Breast epithelium (tissue), 4 donors: ENCODE data around the gene HCN1. TPM values are rescaled to one million over a fixed set of nuclear protein-coding genes. Genes with fewer than 3 reads are reported as not detected.
"Not testable (repeated sequence)": the region's sequence is repeated elsewhere in the genome, so short reads cannot be mapped to it uniquely, and the experiment has no call there.

Experiments used
- DNase-seq, 2 donors: peaks; one replicate each; pipeline ENCODE4 v3.0.0-alpha.2; 2019; ENCODE audit warnings: low spot score in 2 of 2
- H3K27ac ChIP-seq, 2 donors: fragments of 200-600 bp; sonication (generic) in 1 of 2; one replicate each; pipeline ENCODE4 v1.5.1; 2016 to 2019; ENCODE audit warnings: mild to moderate bottlenecking in 1 of 2
- H3K27me3 ChIP-seq, 2 donors: fragments of 200-600 bp; sonication (generic) in 1 of 2; one replicate each; pipeline versions ENCODE4 v1.5.1 to v1.6.0; 2017 to 2019; ENCODE audit warnings: control low read depth in 1 of 2, mild to moderate bottlenecking in 1 of 2
- H3K36me3 ChIP-seq: fragments of 200-600 bp; one replicate; pipeline ENCODE4 v1.5.1; 2019
- H3K4me1 ChIP-seq, 2 donors: fragments of 200-600 bp; sonication (generic); one replicate each; pipeline ENCODE4 v1.5.1; 2016 to 2019; ENCODE audit warnings: control low read depth in 1 of 2
- H3K4me3 ChIP-seq, 3 donors: fragments of 200-600 bp; sonication (generic); 1 replicate in 2 of 3; 2 replicates in 1 of 3; pipeline ENCODE4 v1.5.1; 2016 to 2019; ENCODE audit warnings: mild to moderate bottlenecking in 3 of 3, moderate library complexity in 2 of 3
- H3K9me3 ChIP-seq, 2 donors: fragments of 200-600 bp; sonication (generic) in 1 of 2; one replicate each; pipeline ENCODE4 v1.5.1; 2016 to 2019; ENCODE audit warnings: control low read depth in 1 of 2
- POLR2A ChIP-seq: fragments of 450-650 bp; IDR thresholded peaks from one replicate; pipeline ENCODE4 v1.6.1; 2016; ENCODE audit warnings: antibody characterized with exemption, mild to moderate bottlenecking, moderate library complexity
- POLR2AphosphoS5 ChIP-seq, 3 donors: sonication (generic); formaldehyde crosslinking; IDR thresholded peaks; one replicate each; pipeline ENCODE4 v1.6.1; 2017; ENCODE audit warnings: antibody characterized with exemption in 3 of 3
- intact Hi-C: fragments of 100-400 bp; cut with DNase I; formaldehyde crosslinking; loops from one replicate; pipeline ENCODE4 v1.15.1; 2023; ENCODE audit warnings: low total_unique reads
- total RNA-seq, 3 donors: library from RNA; depleted of rRNA; stranded (reverse); fragments of >200 nt; gene quantifications; one replicate each; pipeline ENCODE4 v1.1.0, GENCODE V29; 2016
- TF ChIP-seq, protein P1 (sequence below), 3 donors: fragments of 450-650 bp; IDR thresholded peaks; one replicate each; pipeline ENCODE4 v1.5.1; 2016 to 2017; ENCODE audit warnings: antibody characterized with exemption in 3 of 3, mild to moderate bottlenecking in 3 of 3, moderate library complexity in 3 of 3

HCN1 gene
- total RNA-seq, 3 donors from 2014 or later = under 0.01 to 0.33 (median 0.29) TPM

DNA sequence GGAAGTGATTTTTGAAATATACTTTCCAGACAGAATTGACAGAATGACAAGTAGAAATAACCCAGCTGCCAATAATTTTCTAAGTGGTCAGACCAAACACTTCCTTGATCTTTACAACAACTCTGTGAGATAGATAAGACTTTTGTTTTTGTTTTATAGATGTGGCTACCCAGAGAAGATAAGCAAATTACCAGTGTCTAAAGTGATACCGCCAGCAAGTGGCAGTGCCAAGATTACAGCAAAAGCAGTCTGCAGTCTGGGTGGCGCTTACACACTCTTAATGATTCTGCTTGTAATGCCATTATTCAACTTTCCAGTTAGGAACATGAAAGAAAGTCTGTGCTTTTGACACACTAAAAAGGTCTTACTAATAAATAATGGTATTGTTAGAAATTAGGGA is 92.1 kb downstream of the HCN1 start:
- Histone ChIP-seq H3K36me3 (no peaks in the 10 kb centered on the region), H3K4me3 (no peak overlapping the region), H3K9me3 (no peaks in the 10 kb centered on the region), H3K4me1 (no peaks in the 10 kb centered on the region), H3K27me3 (no peaks in the 10 kb centered on the region), H3K27ac (no peak overlapping the region)
- TF ChIP-seq, protein P1, sequence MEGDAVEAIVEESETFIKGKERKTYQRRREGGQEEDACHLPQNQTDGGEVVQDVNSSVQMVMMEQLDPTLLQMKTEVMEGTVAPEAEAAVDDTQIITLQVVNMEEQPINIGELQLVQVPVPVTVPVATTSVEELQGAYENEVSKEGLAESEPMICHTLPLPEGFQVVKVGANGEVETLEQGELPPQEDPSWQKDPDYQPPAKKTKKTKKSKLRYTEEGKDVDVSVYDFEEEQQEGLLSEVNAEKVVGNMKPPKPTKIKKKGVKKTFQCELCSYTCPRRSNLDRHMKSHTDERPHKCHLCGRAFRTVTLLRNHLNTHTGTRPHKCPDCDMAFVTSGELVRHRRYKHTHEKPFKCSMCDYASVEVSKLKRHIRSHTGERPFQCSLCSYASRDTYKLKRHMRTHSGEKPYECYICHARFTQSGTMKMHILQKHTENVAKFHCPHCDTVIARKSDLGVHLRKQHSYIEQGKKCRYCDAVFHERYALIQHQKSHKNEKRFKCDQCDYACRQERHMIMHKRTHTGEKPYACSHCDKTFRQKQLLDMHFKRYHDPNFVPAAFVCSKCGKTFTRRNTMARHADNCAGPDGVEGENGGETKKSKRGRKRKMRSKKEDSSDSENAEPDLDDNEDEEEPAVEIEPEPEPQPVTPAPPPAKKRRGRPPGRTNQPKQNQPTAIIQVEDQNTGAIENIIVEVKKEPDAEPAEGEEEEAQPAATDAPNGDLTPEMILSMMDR (IDR thresholded peaks at IDR 0.05) = no peak
- TF ChIP-seq POLR2A (no peak), POLR2AphosphoS5 (IDR thresholded peaks at IDR 0.05) (no peak)
- intact Hi-C loops = loop anchor here (5.0 kb wide), 1 partner anchor 773 kb away; no protein-coding TSS in a partner anchor
- no peak for DNase-seq

DNA sequence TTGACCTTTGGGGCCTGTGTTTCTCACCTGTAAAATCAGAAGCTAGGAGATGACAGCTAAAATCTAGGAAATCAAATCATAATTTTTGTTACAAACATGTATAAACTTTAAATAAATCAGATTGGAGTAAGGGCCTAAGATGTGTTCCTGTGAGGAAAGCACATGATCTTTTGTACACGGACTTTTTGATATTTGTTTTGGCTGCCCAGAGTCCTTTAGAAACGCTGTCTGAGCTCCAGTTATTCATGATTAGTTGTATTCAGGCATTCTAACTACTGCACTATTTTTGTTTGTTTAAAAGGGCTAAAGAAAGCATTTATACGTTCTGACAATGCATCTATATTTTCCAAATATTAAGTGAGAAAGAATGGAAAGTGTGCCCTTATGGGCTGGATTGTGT is 94.8 kb downstream of the HCN1 start:
- Histone ChIP-seq H3K36me3 (no peaks in the 10 kb centered on the region), H3K27me3 (no peaks in the 10 kb centered on the region), H3K4me1 (no peaks in the 10 kb centered on the region), H3K4me3 (no peak overlapping the region), H3K27ac (no peak overlapping the region), H3K9me3 (no peaks in the 10 kb centered on the region)
- no peak for TF ChIP-seq POLR2AphosphoS5 (IDR thresholded peaks at IDR 0.05)
- TF ChIP-seq POLR2A = no peak
- TF ChIP-seq, protein P1 (IDR thresholded peaks at IDR 0.05) = no peak
- intact Hi-C loops = loop anchor here (5.0 kb wide), 1 partner anchor 776 kb away; no protein-coding TSS in a partner anchor
- DNase-seq = no peak

DNA sequence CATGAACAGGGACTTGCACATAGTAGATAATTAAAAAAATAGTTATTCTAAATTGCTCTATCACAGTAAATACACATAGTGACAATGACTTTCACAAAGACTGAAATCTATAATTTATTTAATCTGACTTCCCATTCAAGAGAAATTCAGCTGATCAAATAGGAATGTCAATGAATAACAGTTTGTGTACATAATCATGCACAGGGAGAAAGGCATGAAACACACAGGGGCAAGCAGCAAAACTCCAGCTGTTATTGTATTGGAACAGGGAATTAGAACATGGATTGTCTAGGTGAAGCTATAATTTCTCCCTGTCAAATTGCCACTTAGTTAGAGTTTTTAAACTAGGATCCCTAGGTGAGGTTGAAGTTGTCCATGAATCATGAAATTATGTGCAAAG is 99.9 kb downstream of the HCN1 start:
- no peak overlapping the region for H3K27ac ChIP-seq
- no peak overlapping the region for H3K4me3 ChIP-seq
- intact Hi-C loops = no loop called here
- H3K36me3 ChIP-seq = no peaks in the 10 kb centered on the region
- H3K9me3 ChIP-seq = no peaks in the 10 kb centered on the region
- DNase-seq = no peak
- H3K4me1 ChIP-seq = no peaks in the 10 kb centered on the region
- no peaks in the 10 kb centered on the region for H3K27me3 ChIP-seq
- no peak for TF ChIP-seq POLR2AphosphoS5 (IDR thresholded peaks at IDR 0.05)
- TF ChIP-seq POLR2A = no peak
- TF ChIP-seq, protein P1 (IDR thresholded peaks at IDR 0.05) = no peak

DNA sequence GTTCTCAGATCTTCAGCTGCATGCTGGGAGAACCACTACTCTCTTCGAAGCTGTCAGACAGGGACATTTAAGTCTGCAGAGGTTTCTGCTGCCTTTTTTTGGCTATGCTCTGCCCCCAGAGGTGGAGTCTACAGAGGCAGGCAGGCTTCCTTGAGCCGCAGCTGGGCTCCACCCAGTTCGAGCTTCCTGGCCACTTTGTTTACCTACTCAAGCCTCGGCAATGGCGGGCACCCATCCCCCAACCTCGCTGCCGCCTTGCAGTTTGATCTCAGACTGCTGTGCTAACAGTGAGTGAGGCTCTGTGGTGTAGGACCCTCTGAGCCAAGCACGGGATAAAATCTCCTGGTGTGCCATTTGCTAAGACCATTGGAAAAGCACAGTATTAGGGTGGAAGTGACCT is 110.2 kb downstream of the HCN1 start:
- H3K36me3 ChIP-seq, H3K27me3 ChIP-seq, H3K4me1 ChIP-seq, DNase-seq, H3K9me3 ChIP-seq, intact Hi-C loops, H3K4me3 ChIP-seq, H3K27ac ChIP-seq: not testable (repeated sequence)

DNA sequence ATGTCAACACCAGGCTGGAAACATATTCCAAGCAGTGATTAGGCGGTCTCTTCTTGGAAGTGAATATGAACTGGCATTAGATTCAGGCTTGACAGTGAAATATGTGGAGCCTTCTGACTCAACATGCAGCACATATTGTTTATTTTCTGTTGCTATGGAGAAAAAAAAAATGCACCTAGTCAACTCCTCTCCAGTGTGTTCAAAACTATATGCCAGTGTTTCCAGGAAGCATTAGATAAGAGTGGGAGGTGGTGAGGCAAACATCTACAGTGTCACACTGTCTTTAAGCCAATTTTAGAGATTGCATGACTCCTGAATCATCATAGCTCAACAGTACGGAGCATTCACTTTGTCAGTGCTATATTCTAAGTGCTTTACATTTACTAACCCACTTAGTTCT is 117.9 kb downstream of the HCN1 start:
- DNase-seq = no peak
- TF ChIP-seq, protein P1 (IDR thresholded peaks at IDR 0.05) = no peak
- no peak for TF ChIP-seq POLR2A
- TF ChIP-seq POLR2AphosphoS5 (IDR thresholded peaks at IDR 0.05) = no peak
- no peak overlapping the region for H3K4me3 ChIP-seq
- no peaks in the 10 kb centered on the region for H3K27me3 ChIP-seq
- H3K9me3 ChIP-seq = no peaks in the 10 kb centered on the region
- no peaks in the 10 kb centered on the region for H3K4me1 ChIP-seq
- no peaks in the 10 kb centered on the region for H3K36me3 ChIP-seq
- intact Hi-C loops = no loop called here
- H3K27ac ChIP-seq = no peak overlapping the region

DNA sequence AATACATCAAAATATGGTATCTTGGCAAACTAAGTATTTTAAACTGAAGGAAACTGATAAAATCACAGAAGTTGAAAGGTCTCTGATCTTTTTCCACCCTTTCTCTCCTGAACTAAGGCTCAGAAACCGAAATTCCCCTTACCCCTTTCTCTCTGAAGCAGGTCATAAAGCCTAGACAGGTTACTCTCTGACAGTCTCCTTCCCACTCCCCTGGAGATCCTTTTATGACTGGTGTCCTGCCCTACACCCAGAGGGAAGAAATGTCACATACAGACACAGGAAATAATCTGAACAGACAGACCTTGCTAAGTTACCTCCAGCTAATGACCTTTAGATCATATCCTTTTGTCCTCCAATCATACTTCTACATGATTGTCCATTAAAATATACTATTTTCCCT is 127.4 kb downstream of the HCN1 start:
- Histone ChIP-seq H3K36me3 (no peaks in the 10 kb centered on the region), H3K27me3 (no peaks in the 10 kb centered on the region), H3K9me3 (no peaks in the 10 kb centered on the region), H3K4me3 (no peak overlapping the region), H3K27ac (no peak overlapping the region), H3K4me1 (no peaks in the 10 kb centered on the region)
- TF ChIP-seq POLR2AphosphoS5 (IDR thresholded peaks at IDR 0.05) (no peak), POLR2A (no peak)
- TF ChIP-seq, protein P1 (IDR thresholded peaks at IDR 0.05) = no peak
- no peak for DNase-seq
- intact Hi-C loops = no loop called here
